HG02938 (cell line): Measurements from ENCODE around the gene CCDC81.

Experiments used
- ATAC-seq: cut with Tn5 transposase; IDR thresholded peaks from one replicate; pipeline ENCODE4 v1.9.1; 2021; ENCODE audit warnings: mild to moderate bottlenecking, moderate library complexity; ENCODE audit not compliant: unreplicated experiment

The CCDC81 gene

DNA sequence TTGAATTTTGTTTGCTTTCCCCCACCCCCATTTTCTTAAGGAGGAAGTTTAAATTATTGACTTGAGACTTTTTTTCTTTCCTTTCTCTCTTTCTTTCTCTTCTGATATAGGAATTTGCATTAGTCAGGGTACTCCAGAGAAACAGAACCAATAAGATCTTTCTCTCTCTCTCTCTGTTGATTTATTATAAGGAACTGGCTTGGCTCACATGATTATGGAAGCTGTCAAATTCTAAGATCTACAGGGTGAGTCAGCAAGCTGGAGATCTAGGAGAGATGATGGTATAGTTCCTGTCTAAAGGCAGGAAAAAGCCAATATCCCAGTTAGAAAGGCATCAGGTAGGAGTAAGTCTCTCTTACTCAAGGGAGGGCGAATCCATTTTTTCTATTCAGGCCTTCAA lies 64.0 kb downstream of the CCDC81 start:
- no peak for ATAC-seq

DNA sequence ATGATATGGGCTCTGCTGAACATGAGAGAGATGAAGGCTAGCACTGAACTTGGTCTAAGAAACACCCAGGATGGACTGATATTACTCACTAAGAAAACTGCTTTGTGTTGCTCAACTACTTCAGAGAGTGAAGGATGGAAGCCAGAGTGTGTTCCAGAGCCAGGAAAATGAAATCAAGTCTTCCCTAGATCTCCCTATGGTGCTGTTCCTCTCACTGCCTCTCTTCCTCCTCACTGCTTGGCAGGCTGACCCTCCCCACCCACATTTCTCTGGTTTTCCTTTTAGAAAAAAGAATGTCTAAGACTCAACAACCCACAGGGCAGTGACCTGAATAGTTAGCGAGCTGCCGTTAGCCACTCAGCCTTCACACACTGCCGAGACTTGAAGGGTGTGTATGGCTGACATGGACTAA lies 65.6 kb downstream of the CCDC81 start:
- no peak for ATAC-seq

DNA sequence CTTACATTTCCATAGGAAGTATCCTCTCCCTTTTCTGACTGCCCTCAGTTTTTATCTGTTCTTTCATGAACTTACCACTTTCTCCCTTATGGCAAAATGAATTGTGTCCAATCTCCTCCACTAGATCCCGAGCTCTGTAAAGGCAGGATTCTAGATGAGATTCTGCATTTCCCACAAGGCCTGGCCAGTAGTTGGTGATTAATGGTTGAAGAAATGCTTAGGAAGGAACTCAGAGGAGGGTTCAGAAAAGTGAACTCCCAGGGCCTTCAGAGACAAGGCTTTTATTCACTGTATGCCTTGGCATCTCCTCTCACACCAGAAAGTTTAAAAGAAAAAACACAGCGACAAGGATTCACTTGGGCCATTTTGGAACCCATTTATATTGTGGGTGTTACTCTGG lies 66.2 kb downstream of the CCDC81 start:
- no peak for ATAC-seq

DNA sequence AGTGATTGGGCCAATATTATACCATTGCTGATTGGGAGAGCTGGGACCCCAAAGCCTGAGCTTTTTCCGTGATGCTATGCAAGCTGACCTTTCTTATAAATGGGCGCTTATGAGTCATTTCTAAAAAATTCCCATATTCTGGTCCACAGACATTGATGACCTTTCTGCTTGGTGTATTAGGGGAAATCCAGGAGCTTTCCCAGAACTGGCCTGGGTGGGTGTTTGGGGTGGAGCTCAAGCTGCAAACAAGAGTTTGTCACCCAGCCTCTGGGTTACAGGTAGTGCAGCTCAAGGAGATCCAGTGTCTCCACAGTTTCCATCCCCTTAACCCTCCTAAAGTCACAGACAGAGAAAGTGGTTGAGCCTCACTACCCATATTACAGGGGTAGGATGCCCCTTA lies 67.7 kb downstream of the CCDC81 start:
- ATAC-seq = no peak

DNA sequence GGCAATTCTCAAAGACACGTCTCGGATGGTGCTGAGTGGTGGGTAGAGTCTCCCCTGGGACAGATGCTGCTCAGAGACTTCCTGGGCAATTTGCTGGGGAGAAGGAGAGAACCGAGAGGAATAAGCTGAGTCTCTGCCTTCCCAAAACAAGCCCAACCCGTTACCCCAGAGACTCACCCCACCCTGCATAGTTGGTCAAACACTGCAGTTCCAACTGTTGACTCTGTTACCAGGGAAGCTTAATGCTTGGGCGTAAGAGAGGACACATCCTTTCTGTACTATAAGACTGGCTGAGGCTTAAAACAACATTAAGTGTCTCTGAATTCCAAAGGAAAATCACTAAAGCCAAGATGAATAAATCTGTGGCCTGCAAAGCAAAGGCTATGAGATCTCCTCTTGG lies 68.1 kb downstream of the CCDC81 start:
- ATAC-seq = no peak

DNA sequence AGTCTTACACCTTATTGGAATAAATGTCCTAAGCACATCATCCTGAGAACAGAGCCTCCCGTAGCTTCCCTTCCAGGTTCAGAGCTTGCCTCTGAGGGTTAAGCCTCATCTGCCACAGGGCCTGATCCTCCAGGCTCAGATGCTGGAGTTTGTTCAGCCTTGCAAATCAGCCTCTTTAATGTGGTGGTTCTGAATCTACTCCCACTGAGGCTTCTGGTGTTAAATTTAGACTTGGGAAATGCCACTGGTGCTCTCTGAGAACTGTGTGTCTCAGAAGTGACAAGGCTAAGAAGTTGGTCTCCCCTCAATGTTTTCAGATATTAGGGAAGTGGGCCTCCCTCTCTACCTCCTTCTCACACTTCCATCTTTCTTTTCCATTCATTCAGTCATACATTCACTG lies 68.7 kb downstream of the CCDC81 start:
- ATAC-seq = no peak

DNA sequence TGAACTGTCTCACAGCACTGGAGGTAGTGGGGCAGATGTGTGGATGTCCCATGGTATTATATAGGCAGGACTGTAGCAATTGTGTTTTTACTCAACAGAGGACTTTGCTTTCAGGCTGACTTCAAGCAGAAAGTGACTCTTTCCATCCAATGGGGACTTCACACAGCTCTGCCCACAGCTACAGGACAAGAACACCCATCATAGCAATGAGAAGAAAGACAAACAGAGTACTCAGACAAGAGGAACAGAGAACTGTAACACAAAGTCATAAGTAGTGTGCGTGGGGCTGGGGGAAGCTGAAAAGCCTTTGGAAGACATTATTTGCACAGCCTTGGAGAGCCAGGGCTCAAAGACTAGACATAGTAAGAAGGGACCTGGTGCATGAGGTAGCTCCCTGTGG lies 70.3 kb downstream of the CCDC81 start:
- ATAC-seq = no peak

DNA sequence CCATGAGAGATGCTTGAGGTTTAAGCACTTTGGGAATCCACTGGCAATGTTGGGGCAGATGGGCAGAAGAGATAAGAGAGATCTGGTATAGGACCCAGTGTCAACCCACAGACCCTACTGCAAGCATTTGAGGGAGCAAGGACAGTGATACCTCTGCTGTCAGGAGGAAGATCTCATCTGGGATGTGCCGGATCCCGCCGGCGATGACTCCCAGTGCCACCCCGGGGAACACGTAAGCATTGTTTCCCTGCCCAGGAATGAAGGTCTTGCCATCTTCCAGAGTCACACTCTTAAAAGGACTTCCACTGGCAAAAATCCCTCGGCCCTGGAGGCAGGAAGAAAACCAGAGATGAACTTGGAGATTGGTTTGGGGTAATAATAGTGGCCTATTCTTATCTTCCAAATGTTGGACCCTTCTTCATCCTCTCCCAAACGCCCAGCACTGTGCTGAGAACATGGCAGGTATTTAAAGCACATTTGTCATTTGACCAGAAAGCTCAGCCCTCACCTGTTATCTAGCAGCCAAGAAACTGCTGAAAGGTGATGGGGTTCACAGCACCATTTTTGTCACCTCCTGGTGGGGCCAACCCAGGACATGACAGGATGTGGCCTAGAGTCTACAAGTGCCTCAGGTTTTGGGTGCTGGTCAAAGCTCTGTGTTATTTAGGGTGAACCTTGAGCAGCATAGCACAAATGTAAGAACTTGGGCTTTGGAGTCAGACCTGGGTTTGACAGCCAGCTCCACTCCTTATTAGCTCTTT lies 71.7 kb downstream of the CCDC81 start:
- ATAC-seq = no peak

DNA sequence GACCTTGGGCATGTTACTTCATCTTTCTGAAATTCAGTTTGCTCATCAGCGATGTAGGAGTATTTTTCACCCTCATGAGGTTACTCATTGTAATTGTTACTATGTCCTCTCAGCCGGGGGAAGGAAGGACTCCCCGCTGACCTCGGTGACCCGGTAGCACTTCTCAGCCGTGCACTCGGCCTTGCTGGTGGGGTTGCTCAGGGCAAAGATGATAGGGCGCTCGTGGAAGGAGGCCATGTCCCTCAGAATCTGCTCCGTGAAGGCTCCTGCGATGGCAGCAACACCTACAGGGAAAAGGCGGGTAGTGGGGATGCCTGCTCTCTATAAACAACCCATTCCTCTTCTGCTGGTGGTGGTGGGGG lies 72.2 kb downstream of the CCDC81 start:
- ATAC-seq = no peak

DNA sequence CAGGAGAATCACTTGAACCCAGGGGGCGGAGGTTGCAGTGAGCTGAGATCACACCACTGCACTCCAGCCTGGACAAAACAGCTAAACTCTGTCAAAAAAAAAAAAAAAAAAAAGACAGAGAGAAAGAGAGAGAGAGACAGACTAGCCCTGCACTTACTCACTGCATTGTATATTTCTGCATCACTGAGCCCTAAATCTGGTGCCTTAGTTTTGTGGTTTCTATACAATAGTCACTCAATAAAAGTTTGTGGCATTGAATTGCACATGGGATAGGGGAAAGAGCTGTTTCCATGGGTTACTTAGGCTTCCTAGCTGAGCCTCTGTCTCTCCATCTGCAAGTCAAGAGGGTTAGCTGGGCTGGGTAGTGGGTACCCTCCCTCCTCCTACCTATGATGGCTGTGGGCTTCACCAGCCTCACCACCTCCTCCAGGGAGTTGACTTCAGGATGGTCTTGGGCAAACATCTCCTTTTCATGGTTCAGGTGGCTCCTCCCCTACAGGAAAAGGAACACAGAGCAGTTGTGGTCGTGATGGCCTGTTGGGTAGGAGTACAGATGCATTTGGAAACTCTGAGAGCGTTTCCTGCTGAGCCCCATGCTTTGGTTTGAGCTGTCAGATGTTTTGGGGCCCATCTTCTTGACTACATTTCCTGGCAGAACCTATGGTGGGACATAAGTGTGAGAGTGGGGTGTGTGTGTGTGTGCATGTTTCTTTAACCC lies 73.2 kb downstream of the CCDC81 start:
- ATAC-seq = no peak

DNA sequence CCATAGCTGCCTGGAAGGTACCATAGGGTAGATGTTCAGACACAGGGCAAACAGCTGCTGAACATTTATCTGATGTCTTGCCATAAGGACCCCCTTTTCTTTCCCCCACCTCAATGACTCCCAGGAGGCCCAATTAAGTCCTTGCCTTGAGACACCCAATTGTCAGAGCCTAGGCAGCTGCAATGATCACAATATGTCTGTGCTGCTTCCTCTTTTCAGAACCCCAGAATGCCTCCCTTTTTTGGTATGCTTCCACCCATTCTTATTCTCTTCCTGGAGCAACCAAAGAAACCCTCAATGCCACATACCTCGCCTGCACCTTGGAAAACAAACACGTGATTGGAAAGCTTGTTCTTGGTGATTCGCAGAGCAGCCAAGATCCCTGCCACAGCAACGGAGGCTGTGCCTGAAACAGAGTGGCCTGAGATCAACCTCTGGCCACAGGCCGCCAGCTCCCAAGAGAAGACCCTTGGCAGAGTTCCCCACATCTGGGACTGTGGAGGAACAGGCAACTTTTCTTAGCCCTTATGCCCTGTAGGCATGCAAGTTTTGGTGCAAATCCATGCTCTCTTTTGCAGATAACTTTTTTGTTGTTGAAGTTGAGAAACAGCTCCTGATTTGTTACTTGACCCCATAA lies 75.4 kb downstream of the CCDC81 start:
- ATAC-seq = no peak

DNA sequence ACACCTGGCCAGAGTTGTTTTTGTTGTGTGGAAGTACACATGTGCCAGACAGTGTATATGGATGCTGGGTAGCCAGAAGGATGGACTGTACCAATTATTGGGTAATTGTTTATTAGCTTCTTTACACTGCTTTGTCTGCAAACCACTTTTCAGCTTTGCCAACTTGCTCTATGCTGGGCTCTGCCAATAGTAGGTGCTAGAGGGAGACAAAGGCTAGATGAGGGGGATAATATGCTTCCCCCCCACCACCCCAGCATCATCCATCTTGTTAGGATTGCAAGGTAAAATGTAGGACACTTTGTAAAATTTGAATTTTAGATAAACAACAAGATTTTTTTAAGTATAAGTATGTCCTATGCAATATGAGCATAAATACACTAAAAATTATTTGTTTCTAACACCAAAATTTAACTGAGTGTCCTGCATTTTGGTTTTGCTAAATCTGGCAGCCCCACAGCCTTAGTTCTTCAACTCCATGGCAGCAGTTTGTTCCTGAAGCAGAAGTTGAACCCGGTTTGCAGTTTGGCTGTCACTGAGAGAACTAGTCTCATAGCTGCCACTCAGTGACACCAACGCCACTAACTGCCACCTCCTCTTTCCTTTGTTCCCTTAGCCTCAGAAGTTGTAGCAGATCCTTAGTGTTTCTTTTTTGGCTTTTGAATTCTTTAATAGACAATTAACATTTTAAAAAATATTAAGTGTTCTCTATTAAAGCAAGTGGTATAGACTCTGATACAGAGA lies 78.8 kb downstream of the CCDC81 start:
- ATAC-seq = no peak

DNA sequence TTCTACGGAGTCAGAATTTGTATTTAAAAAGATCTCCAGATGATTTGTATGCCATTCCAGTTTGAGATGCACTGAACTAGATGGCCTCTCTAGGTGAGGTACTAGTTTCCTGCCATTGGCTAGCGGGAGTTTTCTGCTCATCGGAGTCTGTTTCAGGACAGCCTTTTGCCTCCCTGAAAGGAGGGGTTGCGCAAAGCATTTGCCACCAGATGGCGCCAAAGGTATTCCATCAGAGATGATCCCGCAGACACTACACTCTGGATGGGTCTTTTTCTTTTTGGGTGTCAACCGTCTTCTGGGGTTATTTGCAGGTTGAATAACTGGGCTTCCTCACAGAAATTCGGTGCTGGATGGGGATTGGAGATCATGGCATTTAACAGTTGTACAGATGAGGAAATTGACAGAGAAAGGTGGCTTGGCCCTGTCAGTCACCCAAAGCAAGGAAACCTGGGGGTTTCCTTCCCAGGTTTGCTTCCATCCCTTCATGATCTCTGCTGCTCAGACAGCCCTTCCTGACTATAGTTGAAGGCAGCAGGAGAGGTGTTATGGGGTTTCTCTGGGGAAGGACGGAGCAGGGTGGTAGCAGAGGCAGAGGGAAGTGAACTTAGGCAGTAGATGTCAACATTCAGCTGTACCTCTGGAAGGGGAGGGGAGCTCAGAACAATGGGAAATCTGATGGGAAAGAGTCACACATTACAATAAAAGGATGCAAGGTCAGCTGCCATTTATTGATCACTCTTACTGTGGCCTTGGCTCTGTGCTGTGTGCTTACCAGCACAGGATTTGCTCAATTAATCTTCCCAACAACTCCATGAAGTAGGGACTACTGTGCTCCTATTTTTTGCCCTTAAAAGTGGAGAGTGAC lies 81.6 kb downstream of the CCDC81 start:
- peak; percentile 80 for ATAC-seq

DNA sequence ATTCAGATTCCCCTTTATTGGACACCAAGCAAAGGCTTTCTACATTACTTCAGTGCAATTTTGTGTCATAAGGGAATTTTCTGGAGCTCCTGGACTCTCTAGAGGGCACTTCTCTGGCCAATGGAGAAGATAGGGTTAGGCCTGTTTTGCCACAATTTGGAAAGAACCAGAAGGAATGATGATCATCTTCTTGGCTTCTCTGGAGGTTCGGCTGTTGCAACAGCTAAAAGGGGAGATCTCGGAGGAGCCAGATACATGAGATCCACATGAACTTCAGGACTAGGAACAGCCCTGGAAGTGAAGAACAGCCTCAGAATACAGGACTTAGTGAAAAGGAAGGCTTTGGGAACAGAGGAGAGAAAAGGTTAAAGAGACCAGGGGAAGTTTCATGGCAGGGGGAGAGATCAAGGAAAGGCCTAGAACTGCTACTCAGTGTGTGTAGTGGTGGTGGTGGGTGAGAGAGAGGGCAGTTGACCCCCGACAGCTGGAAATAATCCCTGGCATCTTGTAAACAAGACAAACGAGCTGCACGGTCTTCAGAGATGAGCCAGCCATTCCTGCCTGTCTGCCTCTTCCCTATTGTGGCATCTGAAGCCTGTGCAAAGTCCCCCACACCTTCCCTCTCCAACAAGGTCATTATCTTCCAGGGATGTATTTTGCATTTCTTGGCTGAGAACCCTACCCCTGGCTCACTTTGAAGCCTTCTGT lies 83.8 kb downstream of the CCDC81 start:
- no peak for ATAC-seq

DNA sequence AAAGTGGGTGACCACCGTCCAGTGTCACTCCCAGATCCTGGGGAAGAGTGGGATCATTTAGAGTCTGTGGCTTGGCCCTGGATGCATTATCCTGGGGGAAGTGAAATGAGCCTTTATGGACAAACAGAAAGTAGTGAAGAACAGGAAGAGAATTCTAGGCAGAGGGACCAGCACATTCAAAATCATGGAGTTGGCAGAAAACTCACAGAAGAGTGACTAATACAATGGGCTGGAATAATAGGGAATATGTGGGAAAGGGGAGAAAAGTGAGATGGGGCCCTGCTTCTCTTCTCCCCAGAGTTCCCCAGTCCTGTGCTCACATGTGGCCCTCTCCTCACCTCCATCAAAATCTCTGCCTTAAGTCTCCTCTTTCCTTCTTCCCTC lies 84.3 kb downstream of the CCDC81 start:
- no peak for ATAC-seq

DNA sequence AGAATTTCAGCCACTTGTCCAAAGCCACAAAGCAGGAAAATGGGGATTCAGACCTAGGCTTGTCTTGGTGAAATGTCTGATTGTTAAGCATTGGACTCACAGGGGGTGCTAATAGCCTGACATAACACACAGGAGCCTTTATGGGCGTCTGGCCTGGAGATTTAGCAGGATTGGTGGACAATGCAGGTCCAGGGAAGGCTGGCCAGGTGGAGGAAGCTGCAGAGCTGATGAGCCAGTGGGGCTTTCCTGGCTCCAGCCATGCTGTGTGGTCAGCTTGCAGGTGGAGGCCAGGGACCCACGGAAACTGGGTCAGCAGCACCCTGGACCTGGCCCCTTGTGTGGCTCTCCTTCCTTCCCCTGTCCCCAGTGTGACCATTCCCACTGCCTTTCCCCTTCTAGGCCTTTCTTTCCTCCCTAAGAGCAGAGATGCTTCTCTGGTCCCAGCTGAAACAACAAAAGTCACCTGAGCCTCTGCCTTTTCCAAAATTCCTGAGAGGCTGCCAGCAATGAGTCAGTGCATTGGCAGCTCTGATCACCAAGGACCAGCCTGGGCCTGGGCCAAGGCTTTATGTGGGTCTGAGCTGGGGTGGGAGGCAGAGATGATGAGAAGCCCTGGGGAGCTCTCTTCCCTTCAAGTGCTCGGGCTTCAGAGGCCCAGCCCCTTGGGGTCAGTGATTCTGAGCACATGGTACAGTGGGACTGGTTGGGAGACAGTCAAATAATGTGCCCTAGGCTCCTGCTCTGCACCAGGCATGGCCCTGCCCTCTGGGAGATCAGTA lies 85.2 kb downstream of the CCDC81 start:
- ATAC-seq = no peak

DNA sequence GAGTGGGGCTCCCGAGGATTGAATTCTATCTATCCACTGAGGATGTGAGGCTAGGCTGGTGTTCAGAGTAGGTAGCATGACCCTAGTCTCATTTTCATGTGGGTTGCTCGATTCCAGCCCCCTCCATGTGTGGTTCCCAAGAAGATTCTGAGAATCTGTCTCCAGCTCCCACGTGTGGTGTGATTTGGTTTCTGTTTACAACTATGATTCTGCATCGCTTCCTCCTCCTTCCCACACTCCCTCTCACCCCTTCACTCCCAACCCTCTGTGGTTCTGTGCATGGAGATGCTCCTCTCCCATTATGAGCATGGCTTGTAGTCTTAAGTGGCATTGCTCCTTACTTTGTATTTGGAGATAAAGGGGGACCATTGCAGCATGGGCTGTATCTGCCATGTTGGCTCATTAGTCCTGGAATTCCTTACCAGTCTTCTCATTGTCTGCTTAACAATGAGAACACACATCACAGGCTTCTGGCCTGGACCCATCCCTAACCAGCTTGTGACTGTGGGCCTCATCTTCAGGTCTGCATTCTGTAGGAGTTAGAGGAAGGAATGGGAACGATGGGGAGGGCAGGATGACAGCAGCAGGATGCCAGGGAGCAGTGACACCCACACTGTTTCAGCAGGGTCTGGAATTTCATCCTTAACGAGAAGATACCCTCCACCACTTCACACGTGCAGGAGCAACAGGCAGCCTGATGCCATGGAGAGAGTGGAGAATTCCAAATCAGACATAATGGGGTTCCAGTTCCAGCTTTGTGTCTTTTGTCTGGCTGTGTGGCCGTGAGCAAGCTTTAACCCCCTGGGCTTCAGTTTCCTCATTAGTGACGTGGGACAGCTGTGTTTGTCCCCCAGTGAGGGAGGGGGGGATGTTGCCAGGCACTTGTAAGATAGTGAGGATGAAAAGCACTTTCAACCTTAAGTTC lies 86.0 kb downstream of the CCDC81 start:
- no peak for ATAC-seq

DNA sequence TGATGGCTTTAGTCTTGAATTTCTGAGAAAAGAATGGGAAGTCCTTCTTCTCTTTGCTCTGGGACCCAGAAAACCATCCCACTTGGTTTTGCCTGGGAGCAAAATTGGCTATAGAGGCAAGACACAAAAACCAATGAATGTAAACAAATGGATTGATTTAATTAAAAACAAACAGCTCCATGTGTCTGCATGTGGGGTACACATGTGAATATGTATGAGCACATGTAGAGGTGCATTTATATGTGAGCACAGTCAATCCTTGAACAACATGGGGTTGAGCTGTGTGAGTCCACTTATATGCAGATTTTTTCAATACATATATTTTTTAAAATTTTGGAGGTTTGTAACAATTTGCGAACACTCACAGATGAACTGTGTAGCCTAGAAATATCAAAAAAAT lies 87.2 kb downstream of the CCDC81 start:
- no peak for ATAC-seq
